Left cardiac atrium (tissue), 4 donors: ENCODE results near the gene CEACAM19. TPM values are rescaled to one million over a fixed set of nuclear protein-coding genes. Genes with fewer than 3 reads are reported as not detected.
"Not testable (repeated sequence)": the region's sequence is repeated elsewhere in the genome, so short reads cannot be mapped to it uniquely, and the experiment has no call there.

Source experiments
- ATAC-seq, 2 donors: fragments of 200-7000 bp; cut with Tn5 transposase; one replicate each; pipeline ENCODE4 v1.9.1; 2020; ENCODE audit warnings: mild to moderate bottlenecking in 2 of 2, moderate library complexity in 2 of 2
- DNase-seq: peaks from one replicate; pipeline ENCODE4 v3.0.0-alpha.2; 2020
- intact Hi-C, 2 donors: fragments of 100-400 bp; cut with DNase I; formaldehyde crosslinking; loops; one replicate each; pipeline versions ENCODE4 v1.14.1 to v1.15.1; 2022 to 2023
- total RNA-seq, 2 donors: library from RNA; stranded (reverse); fragmentation: NEBNext Ultra II Directional; extraction: Animal tissue kit (Norgen Biotek cat#: 25700); gene quantifications; one replicate each; pipeline ENCODE4 v1.2.1, GENCODE V29; 2021
- donor health status: DM: no; HTN: yes; CAD: no.
- donor health status: DM: no; HTN: yes; CAD: no; lungs with severe emphysema.
- donor health status: DM: yes; HTN: yes; CAD: no.
- donor health status: Dilated cardiomyopathy.

The CEACAM19 gene
- total RNA-seq, 2 donors from 2014 or later = 2.4 to 6.2 TPM

- DNase-seq (no peak), ATAC-seq (no peak)
- intact Hi-C loops = no loop called here
These were observed 18.8 kb downstream of the CEACAM19 start for GRCh38 chr19:44690131-44690440.

GRCh38 chr19:44692379-44692721 is 21.1 kb downstream of the CEACAM19 start:
- intact Hi-C loops = no loop called here
- no peak for ATAC-seq
- no peak for DNase-seq

- DNase-seq (no peak), ATAC-seq (no peak)
- intact Hi-C loops = loop anchor here in 1 of 2 donors (2.0 kb wide), 1 partner anchor 25 kb away; no protein-coding TSS in a partner anchor
These were observed 22.9 kb downstream of the CEACAM19 start for GRCh38 chr19:44694184-44694579.

- ATAC-seq = no peak
- intact Hi-C loops = no loop called here
- DNase-seq = no peak
These were observed 25.8 kb downstream of the CEACAM19 start for GRCh38 chr19:44696939-44697669.

GRCh38 chr19:44697670-44698034 is 26.4 kb downstream of the CEACAM19 start:
- ATAC-seq (no peak), DNase-seq (no peak)
- intact Hi-C loops = no loop called here

- no peak for ATAC-seq
These were observed 27.4 kb downstream of the CEACAM19 start, which contains the start of gene CEACAM16 for GRCh38 chr19:44698492-44699201. TSS of gene CEACAM16 (plus strand) at chr19:44699151. CDS start at chr19:44701457, 2,306 bp downstream.

GRCh38 chr19:44700547-44700946 is 29.3 kb downstream of the CEACAM19 start:
- intact Hi-C loops = no loop called here
- DNase-seq (no peak), ATAC-seq (no peak)

More at GRCh38 chr19:44698492-44699201, 27.4 kb downstream of the CEACAM19 start, which contains the start of gene CEACAM16:
- no peak for DNase-seq
- intact Hi-C loops = no loop called here

- intact Hi-C loops = no loop called here
- DNase-seq (no peak), ATAC-seq (no peak)
These were observed 29.9 kb downstream of the CEACAM19 start for GRCh38 chr19:44701228-44701627.

- DNase-seq = no peak
- no peak for ATAC-seq
- intact Hi-C loops = no loop called here
These were observed 31.4 kb downstream of the CEACAM19 start for GRCh38 chr19:44702551-44703176.

GRCh38 chr19:44703336-44704078 is 32.2 kb downstream of the CEACAM19 start:
- ATAC-seq (no peak), DNase-seq (no peak)
- intact Hi-C loops = no loop called here

GRCh38 chr19:44704982-44705381 is 33.7 kb downstream of the CEACAM19 start:
- DNase-seq (no peak), ATAC-seq (no peak)
- intact Hi-C loops = no loop called here

GRCh38 chr19:44705502-44706010 is 34.3 kb downstream of the CEACAM19 start:
- DNase-seq = no peak
- no peak for ATAC-seq
- intact Hi-C loops = no loop called here

GRCh38 chr19:44706506-44707236 is 35.4 kb downstream of the CEACAM19 start:
- no peak for DNase-seq
- intact Hi-C loops = no loop called here
- no peak for ATAC-seq

GRCh38 chr19:44707794-44708193 is 36.5 kb downstream of the CEACAM19 start:
- DNase-seq (no peak), ATAC-seq (no peak)
- intact Hi-C loops = no loop called here

GRCh38 chr19:44708940-44709339 is 37.7 kb downstream of the CEACAM19 start:
- ATAC-seq (no peak), DNase-seq (no peak)
- intact Hi-C loops = no loop called here

GRCh38 chr19:44709434-44710266 is 38.4 kb downstream of the CEACAM19 start:
- intact Hi-C loops, DNase-seq, ATAC-seq: not testable (repeated sequence)

GRCh38 chr19:44710483-44710882 is 39.2 kb downstream of the CEACAM19 start:
- intact Hi-C loops = no loop called here
- no peak for DNase-seq
- ATAC-seq = no peak
